ENCODE measurements around the gene AJUBA.
"Not testable (repeated sequence)": the region's sequence is repeated elsewhere in the genome, so short reads cannot be mapped to it uniquely, and the experiment has no call there.

Gene AJUBA

DNA sequence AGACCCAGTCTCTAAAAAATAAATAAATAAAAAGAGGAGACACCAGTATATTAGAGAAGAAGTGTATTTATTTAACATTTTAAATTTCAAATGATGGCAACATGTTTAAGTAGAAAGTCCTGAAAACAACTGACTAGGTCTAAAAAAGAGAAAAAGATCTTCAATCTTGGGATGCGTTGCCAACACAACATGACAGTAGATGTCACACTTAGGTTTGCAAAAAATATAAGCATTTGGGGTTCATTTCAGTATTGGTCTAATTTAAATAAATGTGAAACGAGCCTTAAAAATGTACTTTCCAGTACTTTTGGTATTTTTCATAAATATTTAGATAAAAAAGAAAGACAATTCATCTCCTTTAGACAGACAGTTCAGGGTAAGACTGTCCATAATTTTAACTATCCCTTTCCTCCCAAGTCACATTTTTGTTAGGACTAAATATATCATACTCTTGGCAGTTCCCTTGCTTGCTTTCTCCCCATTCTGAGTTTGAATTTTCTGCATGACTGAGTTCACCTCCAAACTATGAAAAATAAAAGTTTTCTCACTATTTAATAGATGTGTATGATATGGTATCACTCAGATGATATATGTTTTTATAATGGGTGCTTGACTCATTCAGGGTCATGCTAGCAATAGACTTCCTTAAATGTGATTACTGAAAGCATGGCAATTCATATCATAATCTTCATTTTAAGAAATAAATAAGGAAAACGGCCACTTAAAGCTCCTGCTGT, 23.3 kb upstream of the AJUBA start:
- no peak for DNase-seq

- not testable (repeated sequence) for DNase-seq
Measured at GRCh38 chr14:23004274-23004673, 21.9 kb upstream of the AJUBA start.

DNA sequence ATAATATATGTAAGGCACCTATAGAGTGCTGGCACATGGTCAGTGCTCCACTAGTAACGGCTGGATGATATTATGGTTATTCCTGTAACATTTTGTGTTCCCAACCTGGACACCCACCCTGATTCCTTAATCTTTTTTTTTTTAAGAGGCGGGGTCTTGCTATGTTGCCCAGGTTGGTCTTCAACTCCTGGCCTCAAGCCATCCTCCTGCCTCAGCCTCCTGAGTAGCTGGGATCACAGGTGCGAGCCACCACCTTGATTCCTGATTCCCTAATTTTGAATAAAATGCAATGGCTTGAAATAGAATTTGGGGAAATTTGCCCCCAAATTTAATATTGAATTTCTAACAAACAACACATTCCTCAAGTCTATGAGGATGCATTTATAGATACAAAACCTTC, 20.2 kb upstream of the AJUBA start:
- no peak for DNase-seq

GRCh38 chr14:23000860-23001259, 18.5 kb upstream of the AJUBA start:
- DNase-seq = no peak

DNA sequence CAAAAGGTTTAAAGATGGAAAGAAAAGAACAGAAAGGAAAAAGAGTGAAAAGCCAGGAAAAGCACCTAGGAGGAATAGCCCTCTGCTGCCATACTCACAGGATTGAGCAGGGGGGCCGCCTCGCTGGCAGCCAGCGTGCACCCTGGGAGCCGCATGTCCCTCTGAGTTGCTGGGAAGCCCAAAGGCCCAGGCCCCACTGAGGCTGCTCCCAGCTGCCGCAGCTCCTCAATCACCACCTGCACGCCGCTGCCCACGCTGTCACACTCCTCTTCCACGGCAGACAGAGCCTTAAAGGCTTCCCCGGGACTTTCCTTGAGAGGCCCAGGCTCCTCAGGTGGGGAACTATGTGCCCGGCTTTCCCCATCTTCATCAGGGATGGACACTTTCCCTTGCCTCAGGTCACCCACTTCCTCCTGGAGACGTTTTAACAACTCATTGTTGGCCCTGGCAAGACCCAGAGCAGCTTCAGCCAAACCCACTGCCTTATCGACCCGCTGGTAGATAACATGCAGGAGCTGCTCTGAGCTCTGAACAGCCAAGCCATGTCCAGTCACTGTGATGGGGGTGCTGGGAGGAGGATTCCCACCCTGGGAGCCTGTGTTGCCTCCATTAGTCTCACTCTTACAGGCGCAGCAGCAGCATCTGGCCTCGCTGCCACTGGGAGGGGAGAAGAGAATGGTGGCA, 16.1 kb upstream of the AJUBA start:
- no peak for DNase-seq

GRCh38 chr14:22997676-22998323, 15.4 kb upstream of the AJUBA start:
- no peak for DNase-seq

DNA sequence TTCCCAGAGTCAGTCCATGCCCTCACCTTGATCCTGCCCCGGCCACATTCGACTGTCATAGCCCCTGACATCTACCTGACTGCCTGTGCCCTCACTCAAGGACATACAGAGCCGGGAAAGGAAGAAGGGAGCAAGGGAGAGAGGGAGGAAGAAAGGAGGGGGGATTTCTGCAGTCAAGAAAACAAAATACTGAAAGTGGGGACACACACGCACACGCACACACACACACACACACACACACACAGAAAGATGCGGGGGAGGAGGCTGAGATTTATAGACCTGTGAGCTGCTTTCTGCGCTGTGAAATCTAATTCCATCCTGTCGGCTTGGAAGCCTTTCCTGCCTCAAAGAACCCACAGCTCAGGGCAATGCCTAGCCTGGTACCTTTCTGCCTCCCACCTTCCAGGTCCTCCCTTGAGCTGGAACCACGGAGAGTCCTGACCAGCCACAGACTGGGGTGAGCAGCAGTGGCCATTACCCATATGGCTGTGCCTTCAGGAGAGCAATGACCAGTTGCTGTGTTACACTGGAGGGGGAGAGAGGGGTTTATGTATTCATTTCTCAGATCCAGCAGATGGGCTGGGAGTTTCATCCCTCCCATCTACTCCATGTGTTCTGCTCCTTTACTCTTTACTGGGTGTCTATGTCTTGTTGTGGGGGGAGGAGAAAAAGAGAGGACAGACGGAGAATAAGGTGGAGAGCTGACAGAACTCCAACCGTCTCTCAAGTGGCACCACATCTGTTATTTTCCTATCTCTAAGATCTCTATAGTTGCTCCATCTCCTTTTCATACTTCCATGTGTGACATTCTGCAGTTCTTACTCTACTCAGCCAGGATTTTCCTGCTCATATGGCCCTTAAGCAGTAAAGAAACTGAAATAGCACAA, 14.7 kb upstream of the AJUBA start:
- no peak for DNase-seq

DNA sequence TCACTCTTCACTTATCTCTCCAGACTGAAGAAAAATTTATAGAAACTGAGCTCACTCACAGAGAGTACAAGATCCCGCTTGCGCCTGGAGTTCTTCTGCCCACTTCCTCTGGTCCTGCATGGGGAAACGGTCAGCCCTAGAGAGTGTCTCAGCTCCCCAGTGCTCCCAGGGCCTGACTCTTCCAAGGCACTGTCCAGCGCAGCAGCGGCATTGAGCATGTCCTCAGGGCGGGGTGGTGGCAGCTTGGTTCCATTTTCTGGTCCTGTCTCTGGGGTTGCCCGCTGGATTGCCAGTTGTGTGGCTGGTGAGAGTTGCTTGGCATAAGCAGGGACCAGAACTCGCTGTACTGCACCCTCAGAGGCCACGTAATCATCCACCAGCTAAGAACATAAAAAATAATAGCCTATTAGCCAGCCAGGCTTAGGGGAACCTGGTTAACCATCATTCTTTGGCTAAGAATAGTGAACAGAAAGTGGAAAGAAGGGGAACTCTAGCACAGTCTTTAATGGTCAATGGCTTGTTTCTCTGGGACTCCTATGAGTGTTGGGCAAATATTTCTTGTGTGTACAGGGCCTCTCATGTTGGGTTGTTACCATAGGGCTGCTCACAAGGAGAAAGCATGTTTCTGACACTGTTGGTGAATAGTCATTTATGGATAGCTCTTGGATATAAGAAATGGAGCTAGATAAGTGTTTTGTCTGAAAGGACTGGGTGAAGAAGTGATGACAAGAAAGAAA, 13.7 kb upstream of the AJUBA start:
- DNase-seq = no peak

GRCh38 chr14:22994762-22995275, 12.5 kb upstream of the AJUBA start:
- DNase-seq = peak; percentile 62

GRCh38 chr14:22993517-22993916, 11.2 kb upstream of the AJUBA start:
- DNase-seq = no peak

DNA sequence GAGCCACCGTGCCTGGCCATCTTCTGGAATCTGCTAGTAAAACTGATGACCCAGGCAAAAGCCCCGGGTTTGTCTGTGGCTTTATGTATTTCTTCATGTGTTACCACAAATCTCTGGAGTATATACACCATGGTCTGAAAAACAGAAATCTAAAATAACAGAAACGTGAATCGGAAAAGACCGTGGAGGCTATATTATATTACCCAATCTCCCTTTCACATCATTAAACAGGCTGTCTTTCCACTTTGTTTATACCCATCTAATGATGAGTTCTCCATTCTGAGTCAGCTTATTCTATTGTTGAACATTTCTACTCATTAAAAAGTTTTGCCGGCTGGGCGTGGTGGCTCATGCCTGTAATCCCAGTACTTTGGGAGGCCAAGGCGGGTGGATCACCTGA, 9.5 kb upstream of the AJUBA start:
- no peak for DNase-seq

GRCh38 chr14:22987291-22987690, 4.9 kb upstream of the AJUBA start:
- no peak for DNase-seq

DNA sequence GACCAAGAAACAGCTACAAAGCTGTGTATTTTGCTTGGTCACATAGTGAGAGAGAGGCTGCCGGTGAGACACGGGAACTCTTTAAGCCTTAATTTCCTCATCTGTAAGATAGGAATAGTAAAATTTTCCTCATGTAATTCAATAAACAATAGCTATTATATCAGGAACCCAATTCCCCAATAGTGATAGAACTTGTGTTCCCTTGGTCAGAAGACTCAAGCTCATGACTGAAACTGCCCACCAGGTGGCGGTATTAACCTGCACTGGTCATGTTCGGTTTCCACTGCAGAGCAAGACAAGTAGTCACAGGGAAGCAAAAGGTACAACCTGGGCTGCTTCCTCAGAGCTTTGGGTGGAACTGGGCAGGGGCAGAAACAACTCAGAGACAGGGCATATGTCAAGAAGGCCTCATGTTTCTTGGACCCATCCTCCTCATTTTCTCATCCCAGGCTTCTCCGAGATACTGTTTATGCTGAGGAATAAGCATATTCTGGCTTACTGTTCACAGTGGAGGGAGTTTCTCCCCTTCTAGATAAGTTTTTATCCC, 4.2 kb upstream of the AJUBA start:
- peak; percentile 95 for DNase-seq

GRCh38 chr14:22985894-22986507, 3.6 kb upstream of the AJUBA start:
- DNase-seq = no peak

DNA sequence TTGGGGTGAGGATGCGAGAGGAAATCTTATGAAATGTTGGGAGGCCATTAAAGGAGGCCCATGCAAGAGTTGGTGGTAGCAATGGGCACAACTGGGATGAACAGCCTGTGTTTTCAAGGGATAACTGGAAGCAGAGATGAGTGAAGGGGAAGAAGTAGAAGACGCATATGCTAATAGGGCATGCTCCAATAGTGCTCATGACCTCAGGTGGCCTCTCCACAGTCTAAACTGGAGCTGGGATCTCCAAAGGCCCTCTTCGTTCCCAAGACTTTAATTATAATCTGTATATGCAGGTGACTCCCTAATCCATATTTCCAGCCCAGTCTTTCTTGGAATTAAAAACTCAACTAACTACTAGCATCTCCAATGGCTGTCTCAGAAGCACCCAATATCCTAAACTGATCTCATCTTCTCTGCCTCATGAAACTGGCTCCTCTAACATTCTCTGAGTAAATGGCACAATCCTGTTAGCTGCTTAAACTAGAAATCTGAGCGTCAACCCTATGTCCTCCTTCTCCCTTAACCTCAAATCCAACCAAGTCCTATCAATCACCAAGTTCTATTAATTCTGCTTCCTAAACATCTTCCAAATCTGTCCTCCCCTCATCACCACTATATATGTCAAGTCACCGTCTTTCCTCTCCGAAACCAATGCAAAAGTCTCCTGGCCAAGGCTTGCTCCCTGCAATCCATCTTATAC, 2.8 kb upstream of the AJUBA start:
- no peak for DNase-seq

GRCh38 chr14:22981876-22982476, 375 bp downstream of the AJUBA start:
- peak; percentile 11 for DNase-seq

GRCh38 chr14:22981090-22981875, 1.1 kb downstream of the AJUBA start:
- DNase-seq = peak; percentile 28

DNA sequence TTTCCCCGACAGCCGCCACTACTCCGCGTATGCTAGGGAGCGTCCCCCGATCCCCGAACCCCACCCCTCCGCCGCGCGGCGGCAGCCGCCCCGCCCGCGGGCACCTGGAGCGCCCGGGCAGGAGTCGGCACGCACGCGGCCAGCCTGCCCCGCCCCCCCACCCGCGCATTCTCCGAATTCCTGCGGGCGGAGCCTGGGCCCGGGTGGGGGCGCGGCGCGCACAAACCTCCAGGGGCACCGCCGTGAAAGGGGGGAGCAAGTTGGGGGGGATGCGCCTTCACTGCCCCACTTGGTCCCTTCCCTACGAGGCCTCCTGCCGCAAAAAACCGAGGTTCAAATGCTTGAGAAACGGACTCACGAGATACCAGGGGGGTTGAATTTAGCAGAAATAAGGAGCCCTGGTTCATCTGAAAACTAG, 1.7 kb downstream of the AJUBA start:
- peak; percentile 60 for DNase-seq

GRCh38 chr14:22979748-22980392, 2.5 kb downstream of the AJUBA start:
- DNase-seq = no peak
